ENCODE results near the gene TOP1.
A peak's percentile ranks its signal among the peaks of the same experiment; 100 is the strongest.

The TOP1 gene

DNA sequence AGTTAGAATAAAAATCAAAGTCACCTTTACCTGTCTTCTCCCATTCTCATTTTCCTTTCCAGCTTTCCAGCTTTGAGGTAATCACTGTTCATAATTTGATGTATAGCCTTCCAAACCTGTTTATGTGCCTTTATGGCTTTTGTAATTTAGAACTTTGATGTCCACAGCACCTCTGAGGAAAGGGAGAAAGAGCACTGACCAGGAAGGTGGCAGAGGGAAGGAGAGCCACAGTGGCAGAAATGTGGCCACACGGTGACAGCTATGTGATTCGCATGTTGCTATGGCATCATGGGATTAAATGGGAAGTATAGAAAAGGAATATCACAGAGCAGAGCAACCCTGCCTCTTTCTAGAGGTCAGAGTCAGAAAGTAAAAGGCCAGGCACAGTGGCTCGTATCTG lies 57.0 kb downstream of the TOP1 start:
- no peak for DNase-seq
- peaks cover 91% of the 10 kb centered on the region for H3K36me3 Mint-ChIP-seq (ENCODE audit: insufficient read depth)
- H3K27ac Mint-ChIP-seq, result no peak overlapping the region
- no peaks in the 10 kb centered on the region for H3K27me3 Mint-ChIP-seq
- no peaks in the 10 kb centered on the region for H3K9me3 Mint-ChIP-seq
- H3K4me1 Mint-ChIP-seq (ENCODE audit: low read depth in 2 of 2), result peaks cover 8 to 11% of the 10 kb centered on the region in 2 donors
- H3K4me3 Mint-ChIP-seq, result peak overlapping the region in 1 of 2 donors; percentile 8
- ATAC-seq (replicated peaks), result no peak

- no peak for DNase-seq
- no peak overlapping the region for H3K4me3 Mint-ChIP-seq
- no peaks in the 10 kb centered on the region for H3K27me3 Mint-ChIP-seq
- peak overlapping the region; percentile 3 to 52 for H3K27ac Mint-ChIP-seq
- peaks cover 3 to 9% of the 10 kb centered on the region in 2 donors for H3K4me1 Mint-ChIP-seq (ENCODE audit: low read depth in 2 of 2)
- ATAC-seq (replicated peaks), result no peak
- H3K9me3 Mint-ChIP-seq, result no peaks in the 10 kb centered on the region
- H3K36me3 Mint-ChIP-seq (ENCODE audit: insufficient read depth), result peaks cover 91% of the 10 kb centered on the region
Observed at GRCh38 chr20:41086402-41087324, 58.0 kb downstream of the TOP1 start.

DNA sequence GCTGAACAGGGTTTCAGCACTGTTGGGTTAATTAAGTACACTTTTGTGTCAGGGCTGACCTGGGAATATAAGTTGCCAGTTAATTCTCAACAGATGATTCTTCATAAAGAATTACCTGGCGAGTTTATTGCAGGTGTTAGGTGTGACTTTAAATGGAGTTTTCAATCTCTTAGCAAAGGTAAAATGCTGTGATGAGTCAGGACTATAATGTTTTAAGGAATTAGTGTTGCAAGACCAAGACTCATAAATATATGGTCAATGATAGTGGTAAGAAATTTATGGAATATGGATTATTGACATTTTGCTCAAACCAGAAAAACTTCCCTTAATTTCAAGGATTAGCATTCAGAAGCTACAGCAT lies 58.7 kb downstream of the TOP1 start:
- Mint-ChIP-seq H3K27ac (peak overlapping the region in 1 of 2 donors; percentile 3), H3K9me3 (no peaks in the 10 kb centered on the region), H3K4me1 (ENCODE audit: low read depth in 2 of 2) (peaks cover 0 to 7% of the 10 kb centered on the region in 2 donors), H3K36me3 (ENCODE audit: insufficient read depth) (peaks cover 90% of the 10 kb centered on the region), H3K4me3 (no peak overlapping the region), H3K27me3 (no peaks in the 10 kb centered on the region)
- DNase-seq (no peak), ATAC-seq (replicated peaks) (no peak)

DNA sequence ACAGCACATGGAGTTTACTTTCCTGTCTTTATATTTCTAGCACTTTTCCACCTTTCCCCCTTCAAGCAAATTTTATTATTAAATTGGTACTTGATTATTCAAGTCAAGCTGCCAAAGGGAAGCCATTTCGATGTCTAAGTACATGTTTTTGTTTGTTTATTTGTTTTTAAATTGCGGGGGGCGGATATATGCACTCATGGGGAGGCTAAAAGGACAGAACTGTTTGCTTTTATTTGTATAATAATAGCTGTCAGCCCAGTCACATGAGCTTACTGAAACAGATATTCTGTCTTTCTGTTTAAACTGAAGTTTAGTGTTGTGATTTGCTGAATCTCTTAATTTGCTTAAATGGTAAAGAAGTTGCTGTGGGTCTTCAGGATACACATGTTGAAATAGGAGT lies 59.2 kb downstream of the TOP1 start:
- DNase-seq (no peak), ATAC-seq (replicated peaks) (no peak)
- H3K9me3 Mint-ChIP-seq, result no peaks in the 10 kb centered on the region
- peaks cover 0 to 7% of the 10 kb centered on the region in 2 donors for H3K4me1 Mint-ChIP-seq (ENCODE audit: low read depth in 2 of 2)
- H3K36me3 Mint-ChIP-seq (ENCODE audit: insufficient read depth), result peaks cover 90% of the 10 kb centered on the region
- no peaks in the 10 kb centered on the region for H3K27me3 Mint-ChIP-seq
- no peak overlapping the region for H3K4me3 Mint-ChIP-seq
- peak overlapping the region in 1 of 2 donors; percentile 30 for H3K27ac Mint-ChIP-seq

DNA sequence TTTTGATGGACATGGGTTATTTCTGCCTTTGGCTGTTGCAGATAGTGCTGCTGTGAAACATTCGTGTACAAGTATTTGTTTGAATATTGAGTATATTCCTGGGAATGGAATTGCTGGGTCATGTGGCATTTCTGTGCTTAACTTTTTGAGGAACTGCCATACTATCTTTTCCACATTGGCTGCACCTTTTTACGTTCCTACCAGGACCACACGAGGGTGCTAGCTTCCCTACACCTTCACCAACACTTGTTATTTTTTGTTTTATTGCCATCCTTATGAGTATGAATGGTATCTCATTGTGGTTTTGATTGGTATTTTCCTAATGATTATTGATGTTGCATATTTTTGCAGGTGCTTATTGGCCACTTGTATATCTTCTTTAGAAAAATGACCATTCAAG lies 60.9 kb downstream of the TOP1 start:
- Mint-ChIP-seq H3K9me3 (no peaks in the 10 kb centered on the region), H3K4me3 (no peak overlapping the region), H3K27me3 (no peaks in the 10 kb centered on the region), H3K36me3 (ENCODE audit: insufficient read depth) (peaks cover 87% of the 10 kb centered on the region), H3K4me1 (ENCODE audit: low read depth in 2 of 2) (peaks cover 0 to 7% of the 10 kb centered on the region in 2 donors), H3K27ac (peak overlapping the region in 1 of 2 donors; percentile 59)
- no peak for DNase-seq
- ATAC-seq (replicated peaks), result no peak

DNA sequence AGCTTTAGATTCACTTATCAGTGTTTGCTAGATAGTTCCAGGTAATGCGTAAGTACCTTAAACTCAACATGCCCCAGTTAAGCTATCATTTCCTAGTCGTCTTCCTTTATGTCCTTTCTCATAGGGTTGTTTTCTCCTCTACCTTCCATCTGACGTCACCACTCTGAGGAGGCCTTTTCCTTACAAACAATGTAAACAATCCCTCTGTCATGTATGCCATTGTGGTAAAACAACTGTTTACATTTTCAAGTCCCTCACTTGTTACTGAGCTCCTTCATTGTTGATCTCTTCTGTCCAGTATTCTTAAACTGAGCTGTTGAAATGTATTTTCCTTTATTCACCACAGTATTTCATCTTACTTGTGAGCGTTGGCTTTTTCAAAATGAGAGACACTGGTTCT lies 63.3 kb downstream of the TOP1 start:
- no peak for ATAC-seq (replicated peaks)
- Mint-ChIP-seq H3K9me3 (no peaks in the 10 kb centered on the region), H3K4me1 (ENCODE audit: low read depth in 2 of 2) (no peaks in the 10 kb centered on the region), H3K27ac (no peak overlapping the region), H3K4me3 (no peak overlapping the region), H3K27me3 (no peaks in the 10 kb centered on the region), H3K36me3 (ENCODE audit: insufficient read depth) (peaks cover 83% of the 10 kb centered on the region)
- DNase-seq, result no peak

GRCh38 chr20:41094353-41095055 lies 65.9 kb downstream of the TOP1 start:
- peaks cover 84% of the 10 kb centered on the region for H3K36me3 Mint-ChIP-seq (ENCODE audit: insufficient read depth)
- no peaks in the 10 kb centered on the region for H3K27me3 Mint-ChIP-seq
- H3K4me3 Mint-ChIP-seq, result no peak overlapping the region
- H3K9me3 Mint-ChIP-seq, result no peaks in the 10 kb centered on the region
- DNase-seq (no peak), ATAC-seq (replicated peaks) (peak; percentile 6)
- H3K4me1 Mint-ChIP-seq (ENCODE audit: low read depth in 2 of 2), result no peaks in the 10 kb centered on the region
- H3K27ac Mint-ChIP-seq, result no peak overlapping the region

- peaks cover 84% of the 10 kb centered on the region for H3K36me3 Mint-ChIP-seq (ENCODE audit: insufficient read depth)
Observed at GRCh38 chr20:41095110-41095969, 66.7 kb downstream of the TOP1 start.

DNA sequence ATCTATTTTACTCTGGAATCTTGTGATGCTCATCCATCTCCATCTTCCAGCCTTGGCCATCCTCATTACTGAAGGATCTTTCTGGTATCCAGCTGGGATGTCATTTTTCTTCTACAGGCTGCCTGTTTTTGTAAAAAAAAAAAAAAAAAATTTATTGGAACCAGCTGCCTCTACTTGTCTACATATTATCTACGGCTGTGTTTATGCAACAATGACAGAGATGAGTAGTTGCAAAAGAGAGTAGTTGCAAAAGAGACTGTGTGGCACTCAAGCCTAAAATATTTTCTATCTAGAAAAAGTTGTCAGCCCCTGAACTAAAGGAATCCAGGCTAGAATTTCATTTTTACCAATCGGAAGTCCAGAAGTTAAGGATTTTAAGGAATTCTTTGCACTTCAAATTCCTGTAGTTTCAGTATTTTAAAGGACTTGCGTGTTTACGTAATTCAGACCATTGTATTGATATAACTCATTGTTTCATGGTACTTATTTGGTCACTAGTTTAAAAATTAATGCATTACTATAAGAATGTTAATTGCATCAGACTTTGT lies 70.2 kb downstream of the TOP1 start:
- no peaks in the 10 kb centered on the region for H3K9me3 Mint-ChIP-seq
- H3K4me1 Mint-ChIP-seq (ENCODE audit: low read depth in 2 of 2), result no peaks in the 10 kb centered on the region
- H3K27me3 Mint-ChIP-seq, result no peaks in the 10 kb centered on the region
- no peak overlapping the region for H3K4me3 Mint-ChIP-seq
- DNase-seq (no peak), ATAC-seq (replicated peaks) (no peak)
- peak overlapping the region in 1 of 2 donors; percentile 62 for H3K27ac Mint-ChIP-seq
- peaks cover 82% of the 10 kb centered on the region for H3K36me3 Mint-ChIP-seq (ENCODE audit: insufficient read depth)

More at GRCh38 chr20:41095110-41095969, 66.7 kb downstream of the TOP1 start:
- Mint-ChIP-seq H3K4me1 (ENCODE audit: low read depth in 2 of 2) (no peaks in the 10 kb centered on the region), H3K9me3 (no peaks in the 10 kb centered on the region), H3K27ac (no peak overlapping the region), H3K4me3 (no peak overlapping the region), H3K27me3 (no peaks in the 10 kb centered on the region)
- DNase-seq, result peak; percentile 46 to 51 (median 47)
- peak; percentile 82 for ATAC-seq (replicated peaks)

DNA sequence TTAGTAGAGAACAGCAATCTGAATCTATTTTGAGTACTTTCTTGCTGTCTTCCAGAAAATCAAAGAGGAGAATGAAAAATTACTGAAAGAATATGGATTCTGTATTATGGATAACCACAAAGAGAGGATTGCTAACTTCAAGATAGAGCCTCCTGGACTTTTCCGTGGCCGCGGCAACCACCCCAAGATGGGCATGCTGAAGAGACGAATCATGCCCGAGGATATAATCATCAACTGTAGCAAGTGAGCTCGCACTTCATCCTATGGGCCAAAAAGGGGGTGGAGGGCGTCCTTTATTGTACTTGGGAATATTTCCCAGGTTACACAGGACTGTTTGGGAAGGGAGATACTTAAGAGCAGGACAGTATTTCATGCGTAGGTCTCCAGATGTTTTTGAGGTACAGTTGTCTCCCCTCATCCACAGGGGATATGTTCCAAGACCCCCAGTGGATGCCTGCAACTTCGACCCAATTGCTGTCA lies 71.4 kb downstream of the TOP1 start:
- H3K27ac Mint-ChIP-seq, result peak overlapping the region in 1 of 2 donors; percentile 8
- DNase-seq (no peak), ATAC-seq (replicated peaks) (no peak)
- no peaks in the 10 kb centered on the region for H3K4me1 Mint-ChIP-seq (ENCODE audit: low read depth in 2 of 2)
- H3K4me3 Mint-ChIP-seq, result no peak overlapping the region
- H3K27me3 Mint-ChIP-seq, result no peaks in the 10 kb centered on the region
- peaks cover 80% of the 10 kb centered on the region for H3K36me3 Mint-ChIP-seq (ENCODE audit: insufficient read depth)
- no peaks in the 10 kb centered on the region for H3K9me3 Mint-ChIP-seq

DNA sequence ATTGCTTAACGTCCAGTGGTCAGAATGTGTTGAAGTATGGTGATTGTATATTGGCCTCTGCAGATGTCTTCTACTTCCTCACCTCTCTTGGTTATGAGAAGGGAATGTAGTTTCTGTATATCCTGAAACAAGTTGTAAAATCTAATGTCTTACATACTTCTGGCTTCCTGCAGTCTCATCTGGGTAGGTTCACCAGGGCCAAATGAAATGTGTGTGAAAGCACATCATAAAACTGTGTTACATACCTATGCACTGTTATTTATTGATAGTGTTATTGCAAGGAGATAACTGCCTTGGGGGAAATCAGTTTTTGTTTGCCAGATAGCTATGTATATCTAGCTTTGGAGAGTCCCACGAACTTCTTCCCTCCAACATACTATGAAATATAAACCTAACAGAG lies 73.0 kb downstream of the TOP1 start:
- ATAC-seq (replicated peaks) (no peak), DNase-seq (no peak)
- Mint-ChIP-seq H3K4me3 (no peak overlapping the region), H3K27me3 (no peaks in the 10 kb centered on the region), H3K36me3 (ENCODE audit: insufficient read depth) (peaks cover 76% of the 10 kb centered on the region), H3K4me1 (ENCODE audit: low read depth in 2 of 2) (no peaks in the 10 kb centered on the region), H3K27ac (no peak overlapping the region), H3K9me3 (no peaks in the 10 kb centered on the region)

GRCh38 chr20:41108531-41108930 lies 79.9 kb downstream of the TOP1 start:
- ATAC-seq (replicated peaks), result no peak
- DNase-seq, result no peak
- H3K27ac Mint-ChIP-seq, result no peak overlapping the region
- no peaks in the 10 kb centered on the region for H3K27me3 Mint-ChIP-seq
- H3K4me1 Mint-ChIP-seq (ENCODE audit: low read depth in 2 of 2), result no peaks in the 10 kb centered on the region
- no peaks in the 10 kb centered on the region for H3K9me3 Mint-ChIP-seq
- no peak overlapping the region for H3K4me3 Mint-ChIP-seq
- H3K36me3 Mint-ChIP-seq (ENCODE audit: insufficient read depth), result peaks cover 70% of the 10 kb centered on the region

- Mint-ChIP-seq H3K4me3 (no peak overlapping the region), H3K36me3 (ENCODE audit: insufficient read depth) (peaks cover 80% of the 10 kb centered on the region)
Observed at GRCh38 chr20:41110012-41110411, 81.4 kb downstream of the TOP1 start.

More at GRCh38 chr20:41110012-41110411, 81.4 kb downstream of the TOP1 start:
- H3K27ac Mint-ChIP-seq, result no peak overlapping the region
- H3K4me1 Mint-ChIP-seq (ENCODE audit: low read depth in 2 of 2), result no peaks in the 10 kb centered on the region
- DNase-seq (no peak), ATAC-seq (replicated peaks) (no peak)
- no peaks in the 10 kb centered on the region for H3K27me3 Mint-ChIP-seq
- H3K9me3 Mint-ChIP-seq, result no peaks in the 10 kb centered on the region
